Colonic mucosa (tissue), 4 donors: ENCODE data around the gene UBXN10. TPM values are rescaled to one million over a fixed set of nuclear protein-coding genes. Genes with fewer than 3 reads are reported as not detected.
"Not testable (repeated sequence)": the region's sequence is repeated elsewhere in the genome, so short reads cannot be mapped to it uniquely, and the experiment has no call there.

Experiments
- DNase-seq: peaks from one replicate; pipeline ENCODE4 v3.0.0-alpha.2; 2020
- H3K27ac ChIP-seq: fragments of 200-600 bp; one replicate; pipeline ENCODE4 v1.8.0; 2021
- H3K27me3 ChIP-seq: fragments of 200-600 bp; one replicate; pipeline ENCODE4 v1.8.0; 2021
- H3K36me3 ChIP-seq: fragments of 200-600 bp; one replicate; pipeline ENCODE4 v1.8.0; 2021
- H3K4me1 ChIP-seq: fragments of 200-600 bp; one replicate; pipeline ENCODE4 v1.8.0; 2021; ENCODE audit warnings: mild to moderate bottlenecking
- H3K4me3 ChIP-seq: fragments of 200-600 bp; one replicate; pipeline ENCODE4 v1.8.0; 2021
- H3K9ac ChIP-seq, 2 donors: one replicate each; pipeline ENCODE4 v1.7.0; 2013; ENCODE audit warnings: control low read depth in 2 of 2, low read depth in 2 of 2, low read length in 2 of 2
- H3K9me3 ChIP-seq: fragments of 200-600 bp; one replicate; pipeline ENCODE4 v1.8.0; 2021
- intact Hi-C: fragments of 100-400 bp; cut with DNase I; formaldehyde crosslinking; loops from one replicate; pipeline ENCODE4 v1.14.1; 2022
- total RNA-seq, 2 donors: library from RNA; stranded (reverse); fragmentation: NEBNext Ultra II Directional in 1 of 2; extraction: Animal tissue kit (Norgen Biotek cat#: 25700) in 1 of 2; gene quantifications; one replicate each; pipeline ENCODE4 v1.2.1, GENCODE V29; 2021
- TF ChIP-seq, protein P1 (sequence below): fragments of 200-600 bp; IDR thresholded peaks from one replicate; pipeline ENCODE4 v1.8.0; 2022; ENCODE audit warnings: antibody characterized with exemption, mild to moderate bottlenecking
- donor health status: healthy.
- donor health status: DM: no; HTN: no; CAD: no.
- donor health status: DM: no; HTN: no; CAD: no.

UBXN10 gene
- total RNA-seq, 2 donors from 2014 or later, result 3.3 to 3.5 TPM

DNA sequence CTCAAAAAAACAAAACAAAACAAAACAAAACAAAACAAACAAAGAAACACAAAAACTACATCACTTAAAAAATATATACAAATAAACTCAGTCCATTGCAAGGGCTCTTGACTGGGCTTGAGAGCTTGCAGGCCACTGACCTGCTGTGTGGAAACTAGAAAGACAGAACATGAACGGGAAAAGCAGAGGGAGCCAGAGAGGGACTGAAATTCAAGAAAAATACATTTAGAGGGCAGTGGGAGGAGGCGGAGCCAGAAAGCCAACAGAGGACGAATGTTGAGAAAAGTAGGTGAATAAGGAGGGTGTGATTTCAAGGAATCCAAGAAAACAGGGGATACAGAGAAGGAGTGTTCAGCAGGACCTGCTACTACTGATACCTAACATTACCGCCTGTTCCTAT is 41.8 kb downstream of the UBXN10 start:
- Histone ChIP-seq H3K9ac (no peak overlapping the region), H3K36me3 (no peaks in the 10 kb centered on the region), H3K4me1 (no peaks in the 10 kb centered on the region), H3K27me3 (no peaks in the 10 kb centered on the region), H3K27ac (no peak overlapping the region), H3K4me3 (no peak overlapping the region), H3K9me3 (no peaks in the 10 kb centered on the region)
- intact Hi-C loops, result no loop called here
- no peak for DNase-seq
- TF ChIP-seq, protein P1, sequence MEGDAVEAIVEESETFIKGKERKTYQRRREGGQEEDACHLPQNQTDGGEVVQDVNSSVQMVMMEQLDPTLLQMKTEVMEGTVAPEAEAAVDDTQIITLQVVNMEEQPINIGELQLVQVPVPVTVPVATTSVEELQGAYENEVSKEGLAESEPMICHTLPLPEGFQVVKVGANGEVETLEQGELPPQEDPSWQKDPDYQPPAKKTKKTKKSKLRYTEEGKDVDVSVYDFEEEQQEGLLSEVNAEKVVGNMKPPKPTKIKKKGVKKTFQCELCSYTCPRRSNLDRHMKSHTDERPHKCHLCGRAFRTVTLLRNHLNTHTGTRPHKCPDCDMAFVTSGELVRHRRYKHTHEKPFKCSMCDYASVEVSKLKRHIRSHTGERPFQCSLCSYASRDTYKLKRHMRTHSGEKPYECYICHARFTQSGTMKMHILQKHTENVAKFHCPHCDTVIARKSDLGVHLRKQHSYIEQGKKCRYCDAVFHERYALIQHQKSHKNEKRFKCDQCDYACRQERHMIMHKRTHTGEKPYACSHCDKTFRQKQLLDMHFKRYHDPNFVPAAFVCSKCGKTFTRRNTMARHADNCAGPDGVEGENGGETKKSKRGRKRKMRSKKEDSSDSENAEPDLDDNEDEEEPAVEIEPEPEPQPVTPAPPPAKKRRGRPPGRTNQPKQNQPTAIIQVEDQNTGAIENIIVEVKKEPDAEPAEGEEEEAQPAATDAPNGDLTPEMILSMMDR, result no peak

DNA sequence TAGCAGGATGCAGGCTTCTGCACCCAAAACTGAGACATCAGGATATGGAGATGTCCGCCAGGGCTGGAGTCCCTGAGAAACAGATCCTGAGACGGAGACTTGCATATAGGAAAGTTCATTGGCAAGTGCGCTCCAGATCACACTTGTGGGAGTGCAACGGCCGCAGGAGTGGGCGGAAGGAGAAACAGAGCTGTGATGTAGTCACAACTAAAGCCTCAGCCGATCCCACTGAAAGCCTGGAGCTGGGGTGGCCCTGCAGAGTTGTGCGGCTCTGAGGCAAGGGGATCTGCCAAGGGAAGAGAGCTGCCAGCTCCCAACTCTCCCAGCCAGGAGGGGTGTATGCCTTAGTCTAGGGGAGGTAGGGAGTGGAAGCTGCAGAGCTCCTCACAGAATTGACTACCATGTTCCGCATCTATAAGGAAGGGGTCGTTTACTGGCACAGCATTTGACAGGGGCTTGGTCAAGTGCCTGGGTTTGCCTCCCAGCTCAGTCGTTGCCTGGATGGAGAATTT is 42.5 kb downstream of the UBXN10 start:
- H3K9ac ChIP-seq, result no peak overlapping the region
- H3K4me1 ChIP-seq, result no peaks in the 10 kb centered on the region
- H3K36me3 ChIP-seq, result no peaks in the 10 kb centered on the region
- no peaks in the 10 kb centered on the region for H3K27me3 ChIP-seq
- H3K9me3 ChIP-seq, result no peaks in the 10 kb centered on the region
- no peak overlapping the region for H3K27ac ChIP-seq
- DNase-seq, result no peak
- no peak overlapping the region for H3K4me3 ChIP-seq
- intact Hi-C loops, result no loop called here
- TF ChIP-seq, protein P1, result no peak

DNA sequence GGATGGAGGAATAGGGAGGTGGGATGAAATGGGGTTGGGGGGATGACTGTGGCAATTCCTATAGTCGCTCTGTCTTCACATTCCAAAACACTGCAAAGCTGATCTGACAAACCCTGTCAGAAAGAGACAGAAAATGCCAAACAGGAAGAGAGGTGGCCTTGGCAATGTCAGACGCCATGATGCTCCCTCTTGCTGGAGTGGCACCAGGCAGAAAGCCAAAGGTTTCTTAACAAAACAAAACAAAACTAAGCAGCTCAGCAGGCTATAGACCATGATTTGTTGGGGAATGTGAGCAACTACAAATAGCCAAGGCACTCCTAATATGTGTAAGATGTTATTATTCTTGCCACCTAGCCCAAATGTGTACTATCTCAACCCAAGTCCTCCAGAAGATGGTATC is 43.3 kb downstream of the UBXN10 start:
- TF ChIP-seq, protein P1, result no peak
- H3K36me3 ChIP-seq, result no peaks in the 10 kb centered on the region
- H3K27ac ChIP-seq, result no peak overlapping the region
- no peak overlapping the region for H3K4me3 ChIP-seq
- DNase-seq, result no peak
- no peaks in the 10 kb centered on the region for H3K9me3 ChIP-seq
- intact Hi-C loops, result no loop called here
- H3K27me3 ChIP-seq, result no peaks in the 10 kb centered on the region
- H3K4me1 ChIP-seq, result no peaks in the 10 kb centered on the region
- no peak overlapping the region for H3K9ac ChIP-seq

DNA sequence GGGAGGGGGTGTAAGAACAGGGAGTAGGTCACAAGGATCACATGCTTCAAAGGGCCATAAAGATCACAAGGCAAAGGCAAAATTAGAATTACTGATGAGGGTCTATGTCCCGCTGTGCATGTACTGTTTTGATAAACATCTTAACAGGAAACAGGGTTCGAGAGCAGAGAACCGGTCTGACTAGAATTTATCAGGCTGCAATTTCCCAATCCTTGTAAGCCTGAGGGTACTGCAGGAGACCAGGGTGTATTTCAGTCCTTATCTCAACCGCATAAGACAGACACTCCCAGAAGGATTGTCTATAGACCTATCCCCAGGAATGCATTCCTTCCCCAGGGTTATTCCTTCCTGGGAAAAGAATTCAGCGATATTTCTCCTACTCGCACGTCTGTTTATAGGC is 46.7 kb downstream of the UBXN10 start:
- H3K9ac ChIP-seq, H3K36me3 ChIP-seq, H3K4me3 ChIP-seq, H3K9me3 ChIP-seq, H3K4me1 ChIP-seq, intact Hi-C loops, H3K27me3 ChIP-seq: not testable (repeated sequence)
- peak overlapping the region; percentile 79 for H3K27ac ChIP-seq
- DNase-seq, result peak; percentile 76

DNA sequence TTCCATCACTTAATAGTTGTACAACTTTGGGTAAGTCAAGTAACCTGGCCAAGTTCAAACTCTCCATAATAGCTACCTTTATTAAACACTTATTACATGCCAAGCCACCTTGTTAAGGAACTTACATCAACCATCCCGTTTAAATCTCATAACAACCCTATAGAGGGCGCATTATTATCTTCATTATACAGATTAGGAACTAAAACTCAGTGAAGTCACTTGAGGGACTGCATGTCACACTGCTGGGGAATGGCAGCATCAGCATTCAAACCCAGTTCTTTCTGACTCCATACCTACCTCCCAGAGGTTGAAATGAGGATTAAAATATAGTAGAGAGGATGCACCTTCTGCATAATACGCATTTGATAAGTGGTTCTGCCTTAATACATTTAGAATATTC is 47.5 kb downstream of the UBXN10 start:
- DNase-seq, result no peak
- H3K36me3 ChIP-seq, result no peaks in the 10 kb centered on the region
- H3K9me3 ChIP-seq, result no peaks in the 10 kb centered on the region
- H3K4me1 ChIP-seq, result no peaks in the 10 kb centered on the region
- no peak overlapping the region for H3K4me3 ChIP-seq
- peak overlapping the region in 1 of 2 donors; percentile 19 for H3K9ac ChIP-seq
- TF ChIP-seq, protein P1, result no peak
- intact Hi-C loops, result no loop called here
- H3K27ac ChIP-seq, result peak overlapping the region; percentile 79
- H3K27me3 ChIP-seq, result no peaks in the 10 kb centered on the region

DNA sequence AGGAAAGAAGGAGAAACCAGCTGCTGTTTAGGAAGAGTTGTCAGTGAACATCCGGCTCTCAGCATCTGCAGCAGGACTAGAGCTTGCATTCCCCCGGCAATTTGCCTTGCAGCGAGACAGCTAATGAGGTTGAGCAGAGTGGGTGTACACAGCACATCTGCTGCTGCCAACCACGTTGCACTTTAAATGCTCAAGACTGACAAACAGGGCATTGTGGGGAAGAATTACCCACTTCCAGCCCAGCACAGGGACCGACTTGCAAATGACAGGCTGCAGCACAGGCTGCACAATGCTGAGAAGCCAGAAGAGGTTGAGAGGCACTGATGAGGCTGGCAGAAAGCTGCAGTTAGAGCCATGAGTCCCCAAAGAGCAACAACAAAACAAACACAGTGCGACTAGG is 48.0 kb downstream of the UBXN10 start:
- H3K4me3 ChIP-seq, result no peak overlapping the region
- no peak overlapping the region for H3K27ac ChIP-seq
- H3K9ac ChIP-seq, result no peak overlapping the region
- no peaks in the 10 kb centered on the region for H3K27me3 ChIP-seq
- no peak for DNase-seq
- H3K9me3 ChIP-seq, result no peaks in the 10 kb centered on the region
- intact Hi-C loops, result no loop called here
- no peaks in the 10 kb centered on the region for H3K4me1 ChIP-seq
- no peaks in the 10 kb centered on the region for H3K36me3 ChIP-seq
- TF ChIP-seq, protein P1, result no peak
